Gastrocnemius medialis (tissue), 4 donors: ENCODE data around the gene AMN1. TPM values are rescaled to one million over a fixed set of nuclear protein-coding genes. Genes with fewer than 3 reads are reported as not detected.

ENCODE experiments used
- ATAC-seq, 2 donors: fragments of 150-250 bp; one replicate each; pipeline ENCODE4 v1.9.1; 2016
- DNase-seq, 2 donors: peaks; one replicate each; pipeline ENCODE4 v3.0.0-alpha.2; 2019
- H3K27ac ChIP-seq, 4 donors: fragments of 200-600 bp; sonication (generic); 1 replicate in 1 of 4; 2 replicates in 3 of 4; pipeline ENCODE4 v1.5.1; 2016 to 2018; ENCODE audit warnings: mild to moderate bottlenecking in 2 of 4, moderate library complexity in 1 of 4
- H3K27me3 ChIP-seq, 3 donors: fragments of 200-600 bp; sonication (generic) in 2 of 3; 1 replicate in 1 of 3; 2 replicates in 2 of 3; pipeline versions ENCODE4 v1.5.1 to v1.6.0; 2016 to 2019; ENCODE audit warnings: mild to moderate bottlenecking in 1 of 3, moderate library complexity in 1 of 3
- H3K36me3 ChIP-seq, 2 donors: fragments of 200-600 bp; sonication (generic) in 1 of 2; one replicate each; pipeline ENCODE4 v1.5.1; 2017 to 2018
- H3K4me1 ChIP-seq, 2 donors: fragments of 200-600 bp; sonication (generic) in 1 of 2; one replicate each; pipeline ENCODE4 v1.5.1; 2016 to 2017; ENCODE audit warnings: mild to moderate bottlenecking in 2 of 2
- H3K4me3 ChIP-seq, 4 donors: fragments of 200-600 bp; sonication (generic) in 3 of 4; 1 replicate in 1 of 4; 2 replicates in 3 of 4; pipeline ENCODE4 v1.5.1; 2016 to 2019; ENCODE audit warnings: mild to moderate bottlenecking in 2 of 4
- H3K9me3 ChIP-seq, 3 donors: fragments of 200-600 bp; sonication (generic) in 2 of 3; 1 replicate in 1 of 3; 2 replicates in 2 of 3; pipeline ENCODE4 v1.5.1; 2016 to 2019
- CTCF ChIP-seq, 5 experiments: fragments of 450-650 bp in 3 of 5; fragments of 200-600 bp in 2 of 5; sonication (generic) in 2 of 5; IDR thresholded peaks in 4 of 5; conservative IDR thresholded peaks in 1 of 5; 1 replicate in 4 of 5; 2 replicates in 1 of 5; pipeline ENCODE4 v1.5.1; 2016 to 2019; ENCODE audit warnings: antibody characterized with exemption in 5 of 5, mild to moderate bottlenecking in 3 of 5, moderate library complexity in 3 of 5
- POLR2A ChIP-seq, 2 donors: fragments of 450-650 bp; IDR thresholded peaks; one replicate each; pipeline ENCODE4 v1.6.1; 2017; ENCODE audit warnings: antibody characterized with exemption in 2 of 2, mild to moderate bottlenecking in 2 of 2, moderate library complexity in 2 of 2
- in situ Hi-C, 4 donors: fragments of 200-750 bp; cut with MboI; loops; one replicate each; pipeline versions ENCODE4 v1.15.0 to v1.8.0; 2017; ENCODE audit warnings: low sequenced_read_pairs in 4 of 4
- intact Hi-C: fragments of 100-400 bp; cut with DNase I; formaldehyde crosslinking; loops from one replicate; pipeline ENCODE4 v1.15.1; 2023; ENCODE audit warnings: low total_unique reads
- total RNA-seq, 4 donors: library from RNA; depleted of rRNA; stranded (reverse); fragments of >200 nt; gene quantifications; one replicate each; pipeline versions ENCODE4 v1.1.0 to v1.2.3, GENCODE V29; 2016

AMN1 gene
- total RNA-seq, 4 donors from 2014 or later = 14.9 to 27.2 (median 18.6) TPM

DNA sequence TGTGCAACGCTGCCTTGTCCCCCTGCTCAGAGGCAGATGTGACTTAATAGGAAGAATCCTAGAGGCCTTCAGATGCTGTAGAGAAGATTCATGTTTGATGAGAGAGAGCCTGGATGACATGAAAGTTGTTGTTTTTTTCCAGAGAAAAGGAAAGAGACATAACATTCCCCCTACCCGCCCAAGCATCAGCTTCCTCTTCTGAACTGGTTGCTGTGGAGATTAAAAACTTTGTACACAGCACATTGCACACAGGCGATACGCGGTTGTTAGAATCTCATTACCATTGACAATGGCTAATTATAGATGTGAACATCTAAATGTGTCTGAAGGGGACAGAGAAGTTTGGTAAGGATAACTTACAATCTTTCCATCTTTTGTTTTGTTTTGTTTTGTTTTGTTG, 82.9 kb downstream of the AMN1 start:
- H3K4me1 ChIP-seq = peaks cover 0 to 5% of the 10 kb centered on the region in 2 donors
- intact Hi-C loops = no loop called here
- H3K4me3 ChIP-seq = no peak overlapping the region
- H3K9me3 ChIP-seq = no peaks in the 10 kb centered on the region
- H3K27ac ChIP-seq = no peak overlapping the region
- ATAC-seq = no peak
- in situ Hi-C loops = no loop called here
- DNase-seq = no peak
- no peak for TF ChIP-seq POLR2A (IDR thresholded peaks at IDR 0.05)
- TF ChIP-seq CTCF (IDR thresholded peaks at IDR 0.05 in 4 of 5, conservative IDR thresholded peaks at IDR 0.05 in 1 of 5) = no peak
- H3K27me3 ChIP-seq = no peaks in the 10 kb centered on the region
- H3K36me3 ChIP-seq = no peaks in the 10 kb centered on the region

- intact Hi-C loops = no loop called here
- H3K27ac ChIP-seq = no peak overlapping the region
- TF ChIP-seq CTCF (IDR thresholded peaks at IDR 0.05 in 4 of 5, conservative IDR thresholded peaks at IDR 0.05 in 1 of 5) (no peak), POLR2A (IDR thresholded peaks at IDR 0.05) (no peak)
- no peaks in the 10 kb centered on the region for H3K36me3 ChIP-seq
- in situ Hi-C loops = no loop called here
- H3K9me3 ChIP-seq = no peaks in the 10 kb centered on the region
- DNase-seq (no peak), ATAC-seq (no peak)
- H3K4me3 ChIP-seq = no peak overlapping the region
- no peaks in the 10 kb centered on the region for H3K4me1 ChIP-seq
- no peaks in the 10 kb centered on the region for H3K27me3 ChIP-seq
These were observed 84.3 kb downstream of the AMN1 start for GRCh38 chr12:31644536-31644935.

GRCh38 chr12:31641509-31642090, 87.2 kb downstream of the AMN1 start:
- DNase-seq = no peak
- H3K27ac ChIP-seq = no peak overlapping the region
- H3K9me3 ChIP-seq = no peaks in the 10 kb centered on the region
- no peak for ATAC-seq
- H3K4me3 ChIP-seq = no peak overlapping the region
- no peaks in the 10 kb centered on the region for H3K36me3 ChIP-seq
- intact Hi-C loops (no loop called here), in situ Hi-C loops (no loop called here)
- no peaks in the 10 kb centered on the region for H3K27me3 ChIP-seq
- H3K4me1 ChIP-seq = no peaks in the 10 kb centered on the region
- no peak for TF ChIP-seq POLR2A (IDR thresholded peaks at IDR 0.05)
- no peak for TF ChIP-seq CTCF (IDR thresholded peaks at IDR 0.05 in 4 of 5, conservative IDR thresholded peaks at IDR 0.05 in 1 of 5)

DNA sequence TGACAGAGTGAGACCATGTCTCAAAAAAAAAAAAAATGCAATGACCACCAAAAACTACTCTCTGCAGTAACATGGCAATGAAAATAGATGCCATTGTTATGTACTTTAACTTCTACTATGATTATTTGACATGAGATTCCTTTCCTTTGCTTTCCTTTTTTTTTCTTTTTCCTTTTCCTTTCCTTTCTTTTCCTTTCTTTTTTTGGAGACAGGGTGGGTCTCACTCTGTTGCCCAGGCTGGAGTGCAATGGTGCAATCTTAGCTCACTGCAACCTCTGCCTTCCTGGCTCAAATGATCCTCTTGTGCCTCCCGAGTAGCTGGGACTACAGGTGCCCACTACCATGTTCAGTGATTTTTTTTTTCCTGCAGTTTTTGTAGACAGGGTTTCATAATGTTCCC, 94.2 kb downstream of the AMN1 start:
- Histone ChIP-seq H3K36me3 (no peaks in the 10 kb centered on the region), H3K4me1 (peaks cover 8 to 9% of the 10 kb centered on the region in 2 donors), H3K27me3 (no peaks in the 10 kb centered on the region), H3K9me3 (no peaks in the 10 kb centered on the region), H3K4me3 (no peak overlapping the region), H3K27ac (no peak overlapping the region)
- no peak for TF ChIP-seq POLR2A (IDR thresholded peaks at IDR 0.05)
- TF ChIP-seq CTCF (IDR thresholded peaks at IDR 0.05 in 4 of 5, conservative IDR thresholded peaks at IDR 0.05 in 1 of 5) = no peak
- in situ Hi-C loops = loop anchor here (5.0 kb wide), 1 partner anchor 232 kb away; no protein-coding TSS in a partner anchor
- ATAC-seq = no peak
- no peak for DNase-seq
- intact Hi-C loops = loop anchor here (5.0 to 10.0 kb wide), 2 partner anchors 42 to 780 kb away; partner anchors contain the start of gene DENND5B

DNA sequence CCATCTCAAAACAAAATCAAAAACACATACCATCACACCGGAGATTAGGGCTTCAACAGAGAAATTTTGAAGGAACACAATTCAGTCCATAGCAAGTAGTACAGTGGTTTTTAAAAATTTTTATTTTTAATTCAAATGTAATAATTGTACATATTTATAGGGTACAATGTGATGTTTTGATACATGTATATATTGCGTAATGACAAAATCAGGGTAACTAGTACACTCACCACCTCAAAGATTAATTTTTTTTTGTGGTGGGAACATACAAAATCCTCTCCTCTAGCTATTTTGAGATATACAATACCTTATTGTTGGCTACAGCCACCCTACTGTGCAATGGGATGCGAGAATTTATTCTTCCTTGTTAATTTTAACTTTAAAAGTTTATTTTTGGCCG, 95.4 kb downstream of the AMN1 start:
- DNase-seq (no peak), ATAC-seq (no peak)
- intact Hi-C loops = loop anchor here (10.0 kb wide), 1 partner anchor 779 kb away; no protein-coding TSS in a partner anchor
- no peaks in the 10 kb centered on the region for H3K36me3 ChIP-seq
- H3K4me3 ChIP-seq = no peak overlapping the region
- H3K27me3 ChIP-seq = no peaks in the 10 kb centered on the region
- H3K27ac ChIP-seq = no peak overlapping the region
- no peaks in the 10 kb centered on the region for H3K9me3 ChIP-seq
- in situ Hi-C loops = no loop called here
- TF ChIP-seq POLR2A (IDR thresholded peaks at IDR 0.05) = no peak
- no peak for TF ChIP-seq CTCF (IDR thresholded peaks at IDR 0.05 in 4 of 5, conservative IDR thresholded peaks at IDR 0.05 in 1 of 5)
- H3K4me1 ChIP-seq = peaks cover 10 to 12% of the 10 kb centered on the region in 2 donors
